GM19193 (cell line): ENCODE data around the gene TMEM178B.

Source experiments
- POLR2A ChIP-seq: IDR thresholded peaks from 4 replicates; pipeline ENCODE4 v1.6.1; 2011; ENCODE audit not compliant: insufficient read depth, insufficient read length; ENCODE audit errors: extremely low read depth

The TMEM178B gene

DNA sequence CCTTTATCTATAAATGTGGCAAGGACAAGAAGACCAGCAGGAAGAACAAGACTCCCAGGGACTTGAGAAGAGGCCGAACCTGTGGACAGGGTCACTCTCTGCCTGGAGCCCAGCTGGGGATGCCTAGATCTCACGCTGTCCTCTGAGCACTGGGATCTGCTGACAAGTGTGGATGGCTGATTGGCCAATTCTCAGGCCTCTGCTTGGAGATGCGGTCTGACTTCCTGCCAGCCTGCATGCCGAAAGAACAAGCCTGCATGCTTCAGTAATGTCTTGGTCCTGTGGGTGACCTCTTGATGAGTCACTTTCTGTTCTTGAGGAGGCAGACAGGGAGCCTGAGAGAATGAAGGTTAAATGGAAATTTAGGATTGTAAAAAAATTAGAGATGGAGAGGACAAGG lies 84.7 kb downstream of the TMEM178B start:
- TF ChIP-seq POLR2A = no peak

DNA sequence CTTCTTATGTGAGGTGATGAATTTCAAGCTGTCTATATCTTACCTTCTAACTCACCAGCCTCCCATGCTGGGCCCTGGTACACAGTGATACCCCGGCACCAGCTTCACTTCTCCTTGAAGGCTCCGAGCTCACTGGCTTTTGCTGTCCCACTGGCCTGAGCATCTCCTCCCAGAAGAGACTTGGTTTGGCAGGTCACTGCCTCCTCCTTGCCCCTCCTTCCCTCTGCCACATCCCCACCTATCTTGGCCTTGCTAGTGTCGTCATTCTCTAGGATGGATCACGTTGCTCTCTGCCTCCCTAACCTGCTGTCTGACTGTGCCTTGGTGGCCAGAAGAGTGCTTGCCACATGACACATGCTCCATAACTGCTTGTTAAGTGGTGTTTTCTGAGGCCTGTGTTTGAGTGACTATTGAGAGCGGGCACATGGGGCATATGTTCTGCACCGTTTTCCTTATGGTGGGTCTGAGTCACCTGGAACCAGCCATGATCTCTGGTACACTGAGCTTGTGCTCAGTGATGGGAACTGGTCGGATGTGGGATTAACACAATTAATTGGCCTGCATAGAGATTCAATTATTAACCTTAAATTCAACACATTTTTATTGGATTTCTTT lies 86.5 kb downstream of the TMEM178B start:
- no peak for TF ChIP-seq POLR2A

DNA sequence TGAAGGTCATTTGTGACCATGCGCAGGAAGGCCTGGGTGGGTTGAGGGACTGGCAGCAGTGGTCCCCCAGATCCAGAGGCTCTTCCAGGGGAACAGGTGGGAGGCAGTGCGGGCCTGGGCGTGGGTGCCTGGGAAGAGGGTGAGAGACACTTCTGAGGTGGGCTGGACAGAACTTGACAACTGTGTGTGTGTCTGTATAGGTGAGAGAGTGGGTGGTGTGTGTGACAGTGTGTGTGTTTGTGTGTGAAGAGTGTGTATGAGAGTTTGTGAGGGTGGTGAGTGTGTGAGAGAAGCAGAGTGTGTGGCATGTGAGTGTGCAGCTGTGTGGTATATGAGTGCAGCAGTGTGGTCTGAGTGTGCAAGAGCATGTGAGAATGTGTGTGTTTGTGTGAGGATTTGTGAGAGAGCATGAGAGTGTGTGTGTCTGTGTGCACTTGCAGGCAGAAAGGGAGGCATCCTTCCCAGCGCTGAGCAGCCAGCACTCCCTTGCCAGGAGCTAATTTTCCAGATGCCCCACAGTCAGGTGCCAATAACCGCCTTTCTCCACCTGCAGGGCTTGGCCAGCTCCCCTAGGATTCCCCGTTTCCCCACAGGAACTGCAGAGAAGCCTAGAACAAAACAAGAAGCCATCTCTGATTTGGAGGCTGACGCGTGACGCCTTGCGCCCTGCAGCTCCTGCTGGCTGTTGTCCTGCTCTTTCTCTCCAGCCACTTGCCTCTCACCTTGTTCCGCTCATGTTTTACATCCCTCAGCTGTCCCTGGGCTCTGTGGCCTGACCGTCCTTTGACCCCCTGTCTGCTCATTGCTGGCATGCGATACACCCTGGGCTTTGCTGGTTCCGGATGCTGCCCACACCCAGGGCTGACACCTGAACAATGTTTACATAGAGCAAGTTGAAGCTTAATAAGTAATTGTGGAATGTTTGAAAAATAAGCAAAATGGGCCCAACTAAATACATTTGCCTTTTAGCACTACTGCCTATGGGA lies 88.0 kb downstream of the TMEM178B start:
- TF ChIP-seq POLR2A = no peak

GRCh38 chr7:141165521-141165920 lies 91.7 kb downstream of the TMEM178B start:
- TF ChIP-seq POLR2A = no peak

DNA sequence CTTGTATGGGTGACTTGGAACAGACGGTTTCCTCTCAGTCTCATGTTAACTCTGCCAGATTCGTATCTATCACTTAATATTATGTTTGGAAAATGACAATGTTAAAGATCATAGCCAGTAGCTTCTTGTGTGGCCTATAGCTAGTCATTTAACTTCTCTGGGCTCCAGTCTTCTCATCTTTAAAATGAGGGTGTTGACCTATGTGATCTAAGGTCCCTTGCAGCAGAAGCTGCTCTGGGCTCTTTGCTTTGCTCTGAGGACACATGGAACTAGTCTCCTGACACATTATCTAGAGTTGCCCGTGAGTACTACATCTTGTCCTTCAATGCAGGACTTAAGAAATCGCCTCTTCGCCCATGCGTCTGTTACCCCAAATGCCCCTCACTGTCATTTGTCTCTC lies 93.1 kb downstream of the TMEM178B start:
- no peak for TF ChIP-seq POLR2A

GRCh38 chr7:141167381-141167964 lies 93.6 kb downstream of the TMEM178B start:
- TF ChIP-seq POLR2A = no peak

- TF ChIP-seq POLR2A = no peak
Measured at GRCh38 chr7:141178486-141179135, 104.7 kb downstream of the TMEM178B start.

DNA sequence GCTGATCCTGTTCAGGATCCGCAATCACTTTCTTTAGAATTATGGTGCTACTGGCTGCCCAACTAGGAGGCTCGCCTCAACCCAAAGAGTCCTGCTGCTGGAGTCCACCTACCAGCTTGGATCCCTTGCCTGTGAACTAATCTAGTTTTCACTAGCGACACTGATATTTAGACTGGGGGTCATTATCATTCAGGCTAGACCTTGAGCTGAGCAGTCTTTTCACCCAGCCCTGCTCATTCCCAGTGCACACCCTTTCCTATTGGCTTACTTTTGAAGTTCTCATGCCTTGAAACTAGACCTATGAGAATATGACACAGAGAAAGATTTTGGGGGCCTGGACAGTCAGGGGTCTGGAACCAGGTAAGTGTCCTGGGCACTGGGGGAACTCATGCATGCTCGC lies 107.9 kb downstream of the TMEM178B start:
- TF ChIP-seq POLR2A = no peak

- TF ChIP-seq POLR2A = no peak
Measured at GRCh38 chr7:141184532-141185190, 110.8 kb downstream of the TMEM178B start.

GRCh38 chr7:141185369-141185967 lies 111.6 kb downstream of the TMEM178B start:
- TF ChIP-seq POLR2A = no peak

- no peak for TF ChIP-seq POLR2A
Measured at GRCh38 chr7:141189231-141189630, 115.4 kb downstream of the TMEM178B start.

GRCh38 chr7:141190495-141190894 lies 116.6 kb downstream of the TMEM178B start:
- no peak for TF ChIP-seq POLR2A

DNA sequence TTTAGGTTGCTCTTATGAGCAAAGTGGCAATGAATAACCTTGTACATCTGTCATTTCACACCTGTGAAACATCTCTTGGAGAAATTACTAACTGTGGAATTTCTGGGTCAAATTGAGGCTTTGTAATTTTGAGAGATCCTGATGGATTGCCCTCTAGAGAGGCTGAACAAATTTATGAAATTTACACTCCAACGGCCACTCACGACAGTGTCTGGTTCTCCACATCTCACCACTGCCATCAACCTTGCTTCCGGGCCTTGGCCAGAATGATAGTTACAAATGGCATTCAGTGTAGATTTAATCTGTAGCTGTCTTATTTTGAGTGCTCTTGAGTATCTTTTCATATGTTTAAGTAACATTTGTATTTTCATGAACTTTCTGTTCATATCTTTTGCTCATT lies 117.4 kb downstream of the TMEM178B start:
- TF ChIP-seq POLR2A = no peak

DNA sequence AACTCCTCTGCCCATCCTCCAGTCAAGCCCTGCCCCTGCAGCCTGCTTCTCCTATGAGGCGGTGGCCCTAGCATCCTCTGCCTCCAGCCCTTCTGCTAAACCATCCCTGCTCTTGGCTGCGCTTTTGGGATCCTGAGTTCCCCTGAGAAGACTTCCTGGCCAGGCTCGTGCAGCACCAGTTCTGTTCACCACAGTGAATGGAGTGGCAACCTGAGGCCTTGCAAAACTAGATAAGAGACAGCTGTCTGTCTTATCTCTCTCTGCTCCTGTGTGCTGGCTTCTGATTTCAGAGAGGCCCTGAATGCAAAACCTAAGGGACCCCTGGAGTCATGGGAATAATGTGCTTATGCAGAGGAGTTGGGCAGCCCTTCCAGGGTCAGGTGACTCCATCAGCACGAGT lies 119.2 kb downstream of the TMEM178B start:
- TF ChIP-seq POLR2A = no peak
